K562 (cell line): ENCODE measurements around the gene LAPTM5. TPM values are rescaled to one million over a fixed set of nuclear protein-coding genes. Genes with fewer than 3 reads are reported as not detected.
A peak's percentile ranks its signal among the peaks of the same experiment; 100 is the strongest.

ENCODE experiments used
- ATAC-seq: fragments of 200-7000 bp; cut with Tn5 transposase; 3 replicates; pipeline ENCODE4 v1.9.1; 2020; ENCODE audit warnings: moderate library complexity
- BruUV-seq: library from RNA; stranded (reverse); fragments of 400-500 nt; replicated peaks from 2 replicates; lab custom pipeline; 2021; lab: Mats Ljungman, UMichigan
- CTCF ChIA-PET: fragments of 300-600 bp; formaldehyde crosslinking; extraction: SDS; loops from one replicate; lab custom pipeline; 2021; ENCODE audit warnings: low intra/inter-chr PET ratio; lab: Yijun Ruan, JAX
- POLR2A ChIA-PET: fragments of 300-600, 350-650 bp; sonication (Branson Sonifier 250); formaldehyde crosslinking; extraction: SDS; loops from one replicate; lab custom pipeline; 2021; ENCODE audit warnings: antibody characterized with exemption, inconsistent platforms; lab: Yijun Ruan, JAX
- DNase-seq, 4 experiments: peaks; one replicate each; pipeline versions ENCODE4 v3.0.0 to v3.0.0-alpha.2; 2011 to 2018; ENCODE audit warnings: low spot score in 3 of 4, mixed read lengths in 3 of 4; ENCODE audit errors: extremely low read depth in 1 of 4
- FAIRE-seq: peaks from 2 replicates; lab custom pipeline; 2011; peaks lifted over from hg19 to GRCh38; lab: Jason Lieb, UNC
- H2AFZ ChIP-seq: 2 replicates; pipeline ENCODE4 v1.6.0; 2011; ENCODE audit warnings: low read depth, low read length, control low read depth, inconsistent platforms
- H3K27ac ChIP-seq: fragments of 200-600 bp; 3 replicates; pipeline ENCODE4 v1.8.0; 2011; ENCODE audit warnings: low read depth, mild to moderate bottlenecking, control low read depth, inconsistent platforms, low read length, moderate library complexity, mixed read lengths; ENCODE audit errors: extremely low read depth
- H3K27me3 ChIP-seq, 2 experiments: fragments of 300-600 bp in 1 of 2; 2 replicates in 1 of 2; 3 replicates in 1 of 2; pipeline versions ENCODE4 v1.6.0 to v1.8.0; 2011; ENCODE audit warnings: inconsistent platforms in 2 of 2, low read length in 2 of 2, mild to moderate bottlenecking in 1 of 2, mixed read lengths in 1 of 2, moderate library complexity in 1 of 2; ENCODE audit not compliant: control insufficient read depth in 2 of 2, insufficient read depth in 2 of 2
- H3K36me3 ChIP-seq: fragments of 300-600 bp; 3 replicates; pipeline ENCODE4 v1.8.0; 2011; ENCODE audit warnings: mild to moderate bottlenecking, low read length, inconsistent platforms; ENCODE audit not compliant: control insufficient read depth, insufficient read depth
- H3K4me1 ChIP-seq, 2 experiments: fragments of 200-600 bp in 1 of 2; replicated peaks in 1 of 2; 2 replicates in 1 of 2; 3 replicates in 1 of 2; pipeline versions ENCODE4 v1.5.1 to v1.8.0; 2011; ENCODE audit warnings: inconsistent platforms in 2 of 2, low read length in 2 of 2, mild to moderate bottlenecking in 1 of 2, mixed read lengths in 1 of 2, moderate library complexity in 1 of 2; ENCODE audit not compliant: control insufficient read depth in 2 of 2, insufficient read depth in 2 of 2
- H3K4me2 ChIP-seq: 2 replicates; pipeline ENCODE4 v1.6.1; 2011; ENCODE audit warnings: low read length, control low read depth, inconsistent platforms, mixed read lengths; ENCODE audit not compliant: insufficient read depth
- H3K4me3 ChIP-seq: fragments of 200-600 bp; sonication (generic), shearing (Covaris generic); 2 replicates; pipeline ENCODE4 v1.5.1; 2016; ENCODE audit warnings: control low read depth, inconsistent platforms
- H3K79me2 ChIP-seq: fragments of 200-600 bp; 3 replicates; pipeline ENCODE4 v1.8.0; 2011; ENCODE audit warnings: low read length, inconsistent platforms; ENCODE audit not compliant: control insufficient read depth, insufficient read depth
- H3K9ac ChIP-seq, 2 experiments: 2 replicates each; pipeline versions ENCODE4 v1.6.0 to v1.6.1; 2011; ENCODE audit warnings: low read depth in 2 of 2, low read length in 2 of 2, control low read depth in 1 of 2, inconsistent platforms in 1 of 2, mild to moderate bottlenecking in 1 of 2, mixed read lengths in 1 of 2; ENCODE audit not compliant: insufficient read depth in 1 of 2
- H3K9me1 ChIP-seq: one replicate; pipeline ENCODE4 v1.6.0; 2011; ENCODE audit warnings: inconsistent platforms, mild to moderate bottlenecking, low read length, moderate library complexity; ENCODE audit not compliant: control insufficient read depth, insufficient read depth
- H3K9me3 ChIP-seq: replicated peaks from 2 replicates; pipeline ENCODE4 v1.5.1; 2011; ENCODE audit warnings: low read depth, low read length, inconsistent platforms; ENCODE audit not compliant: control insufficient read depth, insufficient read depth
- H4K20me1 ChIP-seq: replicated peaks from 2 replicates; pipeline ENCODE4 v1.6.1; 2011; ENCODE audit warnings: low read length, inconsistent platforms, mixed read lengths; ENCODE audit not compliant: control insufficient read depth, insufficient read depth
- BMI1 ChIP-seq: fragments of 150-350 bp; IDR thresholded peaks from 2 replicates; pipeline ENCODE4 v1.6.1; 2014; ENCODE audit warnings: low read length
- ERF ChIP-seq: fragments of 450-650 bp; formaldehyde crosslinking; IDR thresholded peaks from 2 replicates; pipeline ENCODE4 v1.4.0; 2020; ENCODE audit warnings: mild to moderate bottlenecking, mixed read lengths
- GATAD2B ChIP-seq: fragments of 450-650 bp; IDR thresholded peaks from 2 replicates; pipeline ENCODE4 v1.6.1; 2017; ENCODE audit warnings: mild to moderate bottlenecking, borderline replicate concordance
- HMBOX1 ChIP-seq: sonication (generic); IDR thresholded peaks from 2 replicates; pipeline ENCODE4 v1.6.1; 2016
- MYBL2 ChIP-seq, 2 experiments: fragments of 450-650 bp in 1 of 2; sonication (generic) in 1 of 2; formaldehyde crosslinking in 1 of 2; IDR thresholded peaks; 2 replicates each; pipeline versions ENCODE4 v1.6.1 to v1.8.1; 2017 to 2022; ENCODE audit warnings: borderline replicate concordance in 1 of 2, inconsistent platforms in 1 of 2, low read depth in 1 of 2, mild to moderate bottlenecking in 1 of 2, missing genetic modification reagents in 1 of 2, moderate library complexity in 1 of 2
- NFIC ChIP-seq: fragments of 450-650 bp; IDR thresholded peaks from 2 replicates; pipeline ENCODE4 v1.6.1; 2017; ENCODE audit warnings: mild to moderate bottlenecking, inconsistent platforms
- NFIX ChIP-seq: fragments of 250-450 bp; sonication (Bioruptor Pico); IDR thresholded peaks from 2 replicates; pipeline ENCODE4 v1.4.0; 2020; ENCODE audit warnings: low read depth, mild to moderate bottlenecking, moderate library complexity
- RBM39 ChIP-seq: fragments of 200-400 bp; formaldehyde crosslinking; optimal IDR thresholded peaks from 2 replicates; pipeline ENCODE3; 2018; ENCODE audit warnings: low read depth, low read length
- RFX5 ChIP-seq: IDR thresholded peaks from 2 replicates; pipeline ENCODE4 v1.6.1; 2011; ENCODE audit warnings: low read depth, mild to moderate bottlenecking, improper control_type of control experiment, low read length
- SIN3A ChIP-seq, 2 experiments: fragments of 150-350 bp in 1 of 2; IDR thresholded peaks; 2 replicates each; pipeline ENCODE4 v1.6.1; 2011 to 2016; ENCODE audit warnings: borderline replicate concordance in 2 of 2, low read depth in 2 of 2, low read length in 2 of 2, mild to moderate bottlenecking in 2 of 2, moderate library complexity in 2 of 2; ENCODE audit not compliant: control insufficient read depth in 1 of 2
- SMARCE1 ChIP-seq: fragments of 450-650 bp; IDR thresholded peaks from 2 replicates; pipeline ENCODE4 v1.7.1; 2016; ENCODE audit warnings: mild to moderate bottlenecking
- SNAPC5 ChIP-seq: fragments of 250-450 bp; sonication (Bioruptor Pico); IDR thresholded peaks from 2 replicates; pipeline ENCODE4 v1.8.0; 2021; ENCODE audit warnings: moderate library complexity, mild to moderate bottlenecking, inconsistent platforms
- VEZF1 ChIP-seq: fragments of 200-800 bp; sonication (Bioruptor generic); IDR thresholded peaks from 2 replicates; pipeline ENCODE4 v1.6.1; 2017; ENCODE audit warnings: missing genetic modification characterization, missing compliant biosample characterization
- ZNF134 ChIP-seq: fragments of 250-450 bp; sonication (Bioruptor Pico); conservative IDR thresholded peaks from 2 replicates; pipeline ENCODE4 v1.4.0; 2020
- ZNF398 ChIP-seq: fragments of 250-450 bp; sonication (Bioruptor Pico); IDR thresholded peaks from 2 replicates; pipeline ENCODE4 v1.8.0; 2021; ENCODE audit warnings: moderate library complexity, mild to moderate bottlenecking, inconsistent platforms
- ZNF766 ChIP-seq: fragments of 200-800 bp; sonication (Bioruptor generic); conservative IDR thresholded peaks from 2 replicates; pipeline ENCODE4 v1.6.1; 2016; ENCODE audit warnings: missing genetic modification characterization, missing compliant biosample characterization
- ZSCAN29 ChIP-seq: fragments of 450-650 bp; IDR thresholded peaks from 2 replicates; pipeline ENCODE4 v1.6.1; 2017
- WGBS: fragments of 100-300 bp; shearing (Covaris generic); methylation state at CpG from one replicate; pipeline ENCODE4 v1.1.6; 2016; ENCODE audit warnings: low coverage, mixed read lengths; ENCODE audit not compliant: insufficient coverage; ENCODE audit errors: missing lambda C conversion rate; 5-methylcytosine and 5-hydroxymethylcytosine counted together
- in situ Hi-C: fragments of 300-500 bp; cut with MboI; formaldehyde crosslinking; loops from 4 replicates; pipeline ENCODE4 v1.15.0; 2018; ENCODE audit warnings: inconsistent platforms, mixed read lengths
- intact Hi-C: fragments of 100-400 bp; cut with micrococcal nuclease; formaldehyde crosslinking; loops from 2 replicates; pipeline ENCODE4 v1.14.2; 2022
- polyA plus RNA-seq, 8 experiments: library from polyadenylated mRNA; depleted of rRNA in 4 of 8; stranded (reverse) in 5 of 8; unstranded in 3 of 8; fragments of >200 nt; fragmentation: Nextera tagmentation in 2 of 8; fragmentation: Illumina TruSeq in 1 of 8; extraction: Ambion mirVana in 2 of 8; extraction: Trizol in 1 of 8; gene quantifications; 2 replicates each; pipeline versions ENCODE4 v1.2.1 to v1.2.3, GENCODE V29; 2011 to 2014; ENCODE audit warnings: inconsistent platforms in 1 of 8, missing spikeins in 1 of 8
- total RNA-seq, 7 experiments: library from RNA; depleted of rRNA in 6 of 7; stranded (reverse); fragments of >200 nt in 6 of 7; fragmentation: Illumina TruSeq in 2 of 7; extraction: Trizol in 2 of 7; gene quantifications; 2 replicates each; pipeline versions ENCODE4 v1.2.1 to v1.2.3, GENCODE V29; 2011 to 2021; ENCODE audit warnings: low replicate concordance in 1 of 7

Gene LAPTM5
- total and polyA plus RNA-seq, 9 of the 15 experiments (the other 6 are each of a cell fraction or from before 2014, with no cell fraction given), result 2.4 to 47.3 (median 20.3) TPM

- in situ Hi-C loops (loop anchor here (10.0 kb wide), 1 partner anchor 1476 kb away; no protein-coding TSS in a partner anchor), intact Hi-C loops (loop anchor here (10.0 kb wide), 3 partner anchors 1006 to 1326 kb away; no protein-coding TSS in a partner anchor)
- no TSS peak for BruUV-seq
- peak; percentile 60 for FAIRE-seq
- no peak overlapping the region for H2AFZ ChIP-seq
- H3K9me1 ChIP-seq, result no peaks in the 10 kb centered on the region
- H3K9me3 ChIP-seq, result no peaks in the 10 kb centered on the region; the same call in 1 of the 2 replicates
- peak overlapping the region in 1 of 2 experiments; percentile 10; a peak in 2 of 4 replicates for H3K9ac ChIP-seq
- WGBS, result 1% methylated on average over 7 of the region's 7 CpGs
- POLR2A ChIA-PET, result interaction anchor here (0.8 to 1.0 kb wide), 5 partner anchors 12 to 725 kb away, joined by 3 to 5 read pairs (median 4); no protein-coding TSS in a partner anchor
- H3K27me3 ChIP-seq, result peaks cover 9 to 32% of the 10 kb centered on the region in 2 experiments; a peak in 3 of 5 replicates
- CTCF ChIA-PET, result no interaction called here
- ATAC-seq, result peak; percentile 73; the same call in 2 of the 3 replicates
- peak in 3 of 4 experiments; percentile 35 to 55 (median 35) for DNase-seq
- no peak overlapping the region for H3K4me2 ChIP-seq
- H3K27ac ChIP-seq, result no peak overlapping the region
- H3K4me1 ChIP-seq, result peaks cover 0 to 6% of the 10 kb centered on the region in 2 experiments; a peak in 4 of 5 replicates
- H3K79me2 ChIP-seq, result no peaks in the 10 kb centered on the region
- H3K36me3 ChIP-seq, result no peaks in the 10 kb centered on the region
- H3K4me3 ChIP-seq, result no peak overlapping the region
- H4K20me1 ChIP-seq, result 0 out of 2 replicates have a peak, but pooled peaks cover 7% of the 10 kb centered on the region
- TF ChIP-seq SIN3A (IDR thresholded peaks at IDR 0.05; ENCODE audit: borderline replicate concordance in 2 of 2, control insufficient read depth in 1 of 2, low read depth in 2 of 2, low read length in 2 of 2), result no peak
- peak; percentile 57 for TF ChIP-seq VEZF1
- peak; percentile 78 for TF ChIP-seq NFIC
- TF ChIP-seq MYBL2 (IDR thresholded peaks at IDR 0.05; ENCODE audit: low read depth), result no peak
- TF ChIP-seq MYBL2 (CRISPR knock-in tag; IDR thresholded peaks at IDR 0.05; ENCODE audit: borderline replicate concordance), result no peak
- no peak for TF ChIP-seq RBM39
- TF ChIP-seq RFX5, result no peak
- no peak for TF ChIP-seq SNAPC5 (CRISPR knock-in tag)
- no peak for TF ChIP-seq ZSCAN29
- TF ChIP-seq SMARCE1, result no peak
- no peak for TF ChIP-seq GATAD2B
- no peak for TF ChIP-seq ZNF766 (CRISPR knock-in tag)
- TF ChIP-seq ERF, result no peak
- TF ChIP-seq HMBOX1, result no peak
- TF ChIP-seq ZNF134 (CRISPR knock-in tag), result no peak
- TF ChIP-seq NFIX (CRISPR knock-in tag), result no peak
- TF ChIP-seq BMI1, result no peak
- no peak for TF ChIP-seq ZNF398 (CRISPR knock-in tag)
Observed at GRCh38 chr1:30700528-30701257, 56.9 kb downstream of the LAPTM5 start.
